B cell (primary cell): ENCODE data around the gene ZMIZ1. TPM values are rescaled to one million over a fixed set of nuclear protein-coding genes. Genes with fewer than 3 reads are reported as not detected.

Experiments
- ATAC-seq: fragments of 200-7000 bp; cut with Tn5 transposase; one replicate; pipeline ENCODE4 v1.10.0; 2021; ENCODE audit warnings: low read depth, mild to moderate bottlenecking, moderate number of reproducible peaks, moderate library complexity
- CTCF ChIA-PET: fragments of 350-600 bp; sonication (Branson Sonifier 250); formaldehyde crosslinking; loops from one replicate; lab custom pipeline; 2021; ENCODE audit warnings: antibody characterized with exemption, inconsistent platforms; lab: Charles Lee
- POLR2A ChIA-PET: fragments of 350-600 bp; sonication (Branson Sonifier 250); formaldehyde crosslinking; loops from one replicate; lab custom pipeline; 2021; ENCODE audit warnings: antibody characterized with exemption; lab: Charles Lee
- DNase-seq: peaks from one replicate; pipeline ENCODE4 v3.0.0; 2013
- H2AFZ ChIP-seq: 2 replicates; pipeline ENCODE4 v1.6.1; 2012; ENCODE audit warnings: mild to moderate bottlenecking, low read depth, low read length; ENCODE audit not compliant: insufficient read depth, poor library complexity, severe bottlenecking
- H3K27ac ChIP-seq, 2 donors: 1 replicate in 1 of 2; 2 replicates in 1 of 2; pipeline ENCODE4 v1.5.1; 2012 to 2013; ENCODE audit warnings: low read length in 2 of 2, mild to moderate bottlenecking in 2 of 2, moderate library complexity in 1 of 2
- H3K27me3 ChIP-seq, 4 experiments: fragments of 200-600 bp in 1 of 4; sonication (generic) in 1 of 4; replicated peaks in 1 of 4; 1 replicate in 2 of 4; 2 replicates in 2 of 4; pipeline versions ENCODE4 v1.6.1 to v1.7.0; 2013 to 2016; ENCODE audit warnings: low read length in 3 of 4, mild to moderate bottlenecking in 2 of 4, mixed read lengths in 1 of 4, moderate library complexity in 1 of 4; ENCODE audit not compliant: insufficient read depth in 4 of 4, control insufficient read depth in 3 of 4; ENCODE audit errors: control extremely low read depth in 1 of 4
- H3K36me3 ChIP-seq, 2 experiments: replicated peaks in 1 of 2; 1 replicate in 1 of 2; 2 replicates in 1 of 2; pipeline versions ENCODE4 v1.6.1 to v1.7.1; 2013; ENCODE audit warnings: low read length in 1 of 2; ENCODE audit not compliant: insufficient read depth in 2 of 2, control insufficient read depth in 1 of 2; ENCODE audit errors: control extremely low read depth in 1 of 2, extremely low read depth in 1 of 2
- H3K4me1 ChIP-seq, 2 donors: fragments of 200-600 bp in 1 of 2; sonication (generic) in 1 of 2; 1 replicate in 1 of 2; 2 replicates in 1 of 2; pipeline versions ENCODE4 v1.5.1 to v1.6.1; 2013 to 2017; ENCODE audit warnings: low read length in 2 of 2; ENCODE audit not compliant: control insufficient read depth in 2 of 2, insufficient read depth in 2 of 2
- H3K4me2 ChIP-seq: replicated peaks from 2 replicates; pipeline ENCODE3; 2012; ENCODE audit warnings: mild to moderate bottlenecking, low read depth, low read length; ENCODE audit not compliant: poor library complexity, severe bottlenecking
- H3K4me3 ChIP-seq, 5 experiments: fragments of 200-600 bp in 1 of 5; sonication (generic) in 1 of 5; 1 replicate in 3 of 5; 2 replicates in 2 of 5; pipeline versions ENCODE4 v1.5.1 to v1.7.0; 2011 to 2016; ENCODE audit warnings: low read length in 4 of 5, mild to moderate bottlenecking in 4 of 5, low read depth in 2 of 5, control low read depth in 1 of 5, moderate library complexity in 1 of 5; ENCODE audit not compliant: insufficient read depth in 1 of 5; ENCODE audit errors: control extremely low read depth in 1 of 5, extremely low read depth in 1 of 5
- H3K79me2 ChIP-seq: fragments of 200-600 bp; sonication (generic); one replicate; pipeline ENCODE4 v1.6.0; 2016; ENCODE audit warnings: low read length; ENCODE audit not compliant: control insufficient read depth, insufficient read depth
- H3K9ac ChIP-seq: fragments of 200-600 bp; sonication (generic); 2 replicates; pipeline ENCODE4 v1.6.1; 2017; ENCODE audit warnings: mild to moderate bottlenecking, low read length, moderate library complexity
- H3K9me3 ChIP-seq, 3 donors: one replicate each; pipeline versions ENCODE4 v1.6.1 to v1.7.1; 2013; ENCODE audit warnings: low read length in 2 of 3; ENCODE audit not compliant: control insufficient read depth in 2 of 3, insufficient read depth in 1 of 3; ENCODE audit errors: control extremely low read depth in 1 of 3
- H4K20me1 ChIP-seq: 2 replicates; pipeline ENCODE4 v1.6.0; 2012; ENCODE audit warnings: mild to moderate bottlenecking, low read length; ENCODE audit not compliant: insufficient read depth, control insufficient read depth, poor library complexity, severe bottlenecking
- H3K27ac Mint-ChIP-seq: one replicate; pipeline ENCODE4 v1.8.0; 2021; ENCODE audit warnings: mixed read lengths
- H3K27me3 Mint-ChIP-seq: one replicate; pipeline ENCODE4 v1.8.0; 2021; ENCODE audit warnings: mixed read lengths
- H3K4me1 Mint-ChIP-seq: one replicate; pipeline ENCODE4 v1.8.0; 2021; ENCODE audit warnings: mixed read lengths
- H3K4me3 Mint-ChIP-seq: one replicate; pipeline ENCODE4 v1.8.0; 2021; ENCODE audit warnings: mixed read lengths
- H3K9me3 Mint-ChIP-seq: one replicate; pipeline ENCODE4 v1.8.0; 2022; ENCODE audit warnings: mixed read lengths; ENCODE audit not compliant: insufficient read depth
- EZH2 ChIP-seq: IDR thresholded peaks from 2 replicates; pipeline ENCODE4 v1.6.1; 2012; ENCODE audit warnings: borderline replicate concordance, low read depth, mild to moderate bottlenecking, moderate library complexity, low read length; ENCODE audit not compliant: insufficient read depth, poor library complexity, severe bottlenecking
- WGBS: methylation state at CpG from one replicate; pipeline ENCODE4 v1.1.5; 2013; ENCODE audit warnings: missing lambda C conversion rate; ENCODE audit not compliant: insufficient coverage; 5-methylcytosine and 5-hydroxymethylcytosine counted together
- intact Hi-C: fragments of 100-400 bp; cut with micrococcal nuclease; formaldehyde crosslinking; loops from one replicate; pipeline ENCODE4 v1.10.0; 2022
- polyA plus RNA-seq: library from polyadenylated mRNA; depleted of rRNA; stranded (reverse); fragments of >200 nt; gene quantifications from 2 replicates; pipeline ENCODE4 v1.2.3, GENCODE V29; 2012
- total RNA-seq, 2 donors: library from RNA; stranded (reverse); fragments of 120-200 nt in 1 of 2; gene quantifications; 1 replicate in 1 of 2; 2 replicates in 1 of 2; pipeline versions ENCODE4 v1.2.3 to v1.2.4, GENCODE V29; 2013 to 2022
- TF ChIP-seq, protein P1 (sequence below): fragments of 200-600 bp; IDR thresholded peaks from one replicate; pipeline ENCODE4 v1.8.0; 2022; ENCODE audit warnings: antibody characterized with exemption, mild to moderate bottlenecking

The ZMIZ1 gene
- total and polyA plus RNA-seq, 2 donors (not counting 1 experiment from before 2014, with no cell fraction given) = 14.3 to 64.9 TPM

DNA sequence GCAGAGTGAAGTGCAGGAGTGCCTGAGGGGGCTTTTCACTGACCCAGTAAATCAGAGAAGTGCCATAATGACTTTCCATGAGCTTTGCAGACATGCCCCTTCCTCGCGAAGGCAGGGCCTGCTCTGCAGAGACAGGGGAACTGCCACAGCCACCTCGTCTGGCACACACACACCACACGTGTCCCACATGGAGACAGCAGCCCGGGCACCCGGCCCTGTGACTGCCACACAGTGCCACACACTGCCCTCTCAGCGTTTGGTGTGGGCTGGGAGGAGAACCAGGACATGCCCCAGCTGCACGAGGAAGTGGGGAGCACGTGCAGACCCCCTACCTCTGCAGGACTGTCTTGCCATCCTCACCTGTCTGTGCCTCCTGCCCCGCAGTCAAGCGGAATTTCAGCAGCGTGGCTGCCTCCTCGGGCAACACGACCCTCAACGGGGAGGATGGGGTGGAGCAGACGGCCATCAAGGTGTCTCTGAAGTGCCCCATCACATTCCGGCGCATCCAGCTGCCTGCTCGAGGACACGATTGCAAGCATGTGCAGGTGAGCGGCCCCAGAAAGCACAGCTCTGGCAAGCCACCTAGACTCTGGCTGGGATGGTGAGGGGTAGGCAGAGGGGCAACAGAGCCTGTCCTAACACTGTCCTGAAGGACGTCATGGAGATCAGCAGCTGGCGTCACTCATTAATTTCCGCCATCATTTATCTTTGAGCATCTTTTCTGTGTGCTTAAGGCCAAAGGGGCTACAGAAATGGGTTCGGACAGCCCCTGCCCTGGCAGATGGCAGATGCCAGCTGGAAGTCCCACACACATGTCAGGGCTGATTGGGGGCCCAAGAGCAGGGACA, 235.1 kb downstream of the ZMIZ1 start:
- H3K9ac ChIP-seq = no peak overlapping the region
- intact Hi-C loops = no loop called here
- H3K9me3 Mint-ChIP-seq = no peaks in the 10 kb centered on the region
- H3K27me3 ChIP-seq = no peaks in the 10 kb centered on the region
- no peak overlapping the region for H3K4me3 ChIP-seq
- ChIA-PET CTCF (interaction anchor here (1.7 kb wide), 1 partner anchor 17 kb away, joined by 3 read pairs; no protein-coding TSS in a partner anchor), POLR2A (no interaction called here)
- no peak overlapping the region for H3K4me3 Mint-ChIP-seq
- no peaks in the 10 kb centered on the region for H3K27me3 Mint-ChIP-seq
- no peaks in the 10 kb centered on the region for H3K9me3 ChIP-seq
- H3K4me1 Mint-ChIP-seq = no peaks in the 10 kb centered on the region
- TF ChIP-seq, protein P1, sequence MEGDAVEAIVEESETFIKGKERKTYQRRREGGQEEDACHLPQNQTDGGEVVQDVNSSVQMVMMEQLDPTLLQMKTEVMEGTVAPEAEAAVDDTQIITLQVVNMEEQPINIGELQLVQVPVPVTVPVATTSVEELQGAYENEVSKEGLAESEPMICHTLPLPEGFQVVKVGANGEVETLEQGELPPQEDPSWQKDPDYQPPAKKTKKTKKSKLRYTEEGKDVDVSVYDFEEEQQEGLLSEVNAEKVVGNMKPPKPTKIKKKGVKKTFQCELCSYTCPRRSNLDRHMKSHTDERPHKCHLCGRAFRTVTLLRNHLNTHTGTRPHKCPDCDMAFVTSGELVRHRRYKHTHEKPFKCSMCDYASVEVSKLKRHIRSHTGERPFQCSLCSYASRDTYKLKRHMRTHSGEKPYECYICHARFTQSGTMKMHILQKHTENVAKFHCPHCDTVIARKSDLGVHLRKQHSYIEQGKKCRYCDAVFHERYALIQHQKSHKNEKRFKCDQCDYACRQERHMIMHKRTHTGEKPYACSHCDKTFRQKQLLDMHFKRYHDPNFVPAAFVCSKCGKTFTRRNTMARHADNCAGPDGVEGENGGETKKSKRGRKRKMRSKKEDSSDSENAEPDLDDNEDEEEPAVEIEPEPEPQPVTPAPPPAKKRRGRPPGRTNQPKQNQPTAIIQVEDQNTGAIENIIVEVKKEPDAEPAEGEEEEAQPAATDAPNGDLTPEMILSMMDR = no peak
- TF ChIP-seq EZH2 = no peak
- no peak overlapping the region for H3K27ac Mint-ChIP-seq
- no peak for DNase-seq
- no peak overlapping the region for H3K4me2 ChIP-seq
- no peaks in the 10 kb centered on the region for H4K20me1 ChIP-seq
- H3K4me1 ChIP-seq = no peaks in the 10 kb centered on the region
- H2AFZ ChIP-seq = no peak overlapping the region
- peaks cover 0 to 93% of the 10 kb centered on the region in 2 experiments for H3K36me3 ChIP-seq
- ATAC-seq = no peak
- H3K27ac ChIP-seq = no peak overlapping the region
- WGBS = over 99% methylated on average over 23 of the region's 25 CpGs
- H3K79me2 ChIP-seq = no peaks in the 10 kb centered on the region

DNA sequence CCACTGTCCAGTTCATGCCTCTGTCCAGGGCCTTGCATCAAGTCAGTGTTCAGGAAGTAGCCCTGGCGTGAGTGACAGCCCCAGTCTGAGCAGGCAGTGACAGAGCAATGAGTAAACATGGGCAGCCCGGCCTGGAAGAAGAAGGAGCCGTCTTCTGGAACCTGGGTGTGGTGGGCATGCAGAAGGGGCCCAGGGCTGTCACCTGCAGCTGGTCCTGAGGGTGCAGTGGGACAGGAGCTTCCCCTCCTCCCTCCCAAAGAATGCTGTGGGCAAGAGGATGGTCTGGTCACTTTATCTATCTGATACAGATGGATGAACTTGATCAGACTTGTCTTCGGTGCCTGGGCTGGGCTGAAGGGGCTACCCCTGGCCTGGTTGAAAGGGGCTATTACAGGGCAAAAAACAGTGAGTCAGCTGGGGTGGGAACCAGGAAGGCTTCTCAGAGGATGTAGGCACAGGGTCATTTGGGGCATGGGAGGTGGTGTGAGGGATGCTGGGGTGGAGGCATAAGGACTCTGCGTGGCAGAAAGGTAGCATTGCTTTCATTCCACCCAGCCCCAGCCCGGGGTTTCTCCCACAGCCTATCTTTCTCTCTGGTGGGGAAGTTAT, 235.8 kb downstream of the ZMIZ1 start:
- ChIA-PET POLR2A (no interaction called here), CTCF (interaction anchor here (1.7 kb wide), 1 partner anchor 18 kb away, joined by 3 read pairs; no protein-coding TSS in a partner anchor)
- H3K36me3 ChIP-seq = peaks cover 0 to 92% of the 10 kb centered on the region in 2 experiments
- TF ChIP-seq EZH2 = no peak
- TF ChIP-seq, protein P1 = no peak
- no peaks in the 10 kb centered on the region for H3K4me1 ChIP-seq
- no peaks in the 10 kb centered on the region for H3K27me3 ChIP-seq
- H3K79me2 ChIP-seq = no peaks in the 10 kb centered on the region
- no peak overlapping the region for H3K4me2 ChIP-seq
- H3K9ac ChIP-seq = no peak overlapping the region
- no peak overlapping the region for H3K4me3 Mint-ChIP-seq
- H3K4me1 Mint-ChIP-seq = no peaks in the 10 kb centered on the region
- intact Hi-C loops = no loop called here
- H3K27ac ChIP-seq = no peak overlapping the region
- no peak overlapping the region for H3K4me3 ChIP-seq
- H4K20me1 ChIP-seq = no peaks in the 10 kb centered on the region
- H3K9me3 Mint-ChIP-seq = no peaks in the 10 kb centered on the region
- H3K27ac Mint-ChIP-seq = peak overlapping the region; percentile 53
- WGBS = 84% methylated on average over 5 of the region's 6 CpGs
- ATAC-seq (no peak), DNase-seq (no peak)
- no peak overlapping the region for H2AFZ ChIP-seq
- H3K27me3 Mint-ChIP-seq = no peaks in the 10 kb centered on the region
- H3K9me3 ChIP-seq = no peaks in the 10 kb centered on the region
